Amniotic epithelial cell (primary cell): ENCODE results near the gene ANO4.
A peak's percentile ranks its signal among the peaks of the same experiment; 100 is the strongest.

Experiments
- DNase-seq: peaks from one replicate; pipeline ENCODE4 v3.0.0-alpha.2; 2010; ENCODE audit warnings: low read depth

ANO4 gene

GRCh38 chr12:100992194-100992593 lies 197.6 kb downstream of the ANO4 start:
- no peak for DNase-seq

- DNase-seq: no peak
Measured at GRCh38 chr12:100993916-100994450, 199.4 kb downstream of the ANO4 start.

- no peak for DNase-seq
Measured at GRCh38 chr12:100995201-100995600, 200.6 kb downstream of the ANO4 start.

GRCh38 chr12:100995771-100996170 lies 201.2 kb downstream of the ANO4 start:
- no peak for DNase-seq

GRCh38 chr12:101001669-101002068 lies 207.1 kb downstream of the ANO4 start:
- no peak for DNase-seq

GRCh38 chr12:101002696-101003419 lies 208.3 kb downstream of the ANO4 start:
- no peak for DNase-seq

- no peak for DNase-seq
Measured at GRCh38 chr12:101004898-101005297, 210.3 kb downstream of the ANO4 start.

GRCh38 chr12:101009274-101009673 lies 214.7 kb downstream of the ANO4 start:
- no peak for DNase-seq

- DNase-seq: no peak
Measured at GRCh38 chr12:101010896-101011295, 216.3 kb downstream of the ANO4 start.

GRCh38 chr12:101013993-101014392 lies 219.4 kb downstream of the ANO4 start:
- no peak for DNase-seq

- DNase-seq: no peak
Measured at GRCh38 chr12:101015044-101015443, 220.5 kb downstream of the ANO4 start.

GRCh38 chr12:101018540-101018939 lies 224.0 kb downstream of the ANO4 start:
- DNase-seq: peak; percentile 62

- no peak for DNase-seq
Measured at GRCh38 chr12:101019201-101019600, 224.6 kb downstream of the ANO4 start.

GRCh38 chr12:101019667-101020066 lies 225.1 kb downstream of the ANO4 start:
- no peak for DNase-seq

- DNase-seq: no peak
Measured at GRCh38 chr12:101021442-101021841, 226.9 kb downstream of the ANO4 start.

- peak; percentile 43 for DNase-seq
Measured at GRCh38 chr12:101021911-101022388, 227.4 kb downstream of the ANO4 start.

- DNase-seq: no peak
Measured at GRCh38 chr12:101027200-101027599, 232.6 kb downstream of the ANO4 start.

- no peak for DNase-seq
Measured at GRCh38 chr12:101027816-101028215, 233.2 kb downstream of the ANO4 start.

GRCh38 chr12:101038289-101038871 lies 243.8 kb downstream of the ANO4 start:
- DNase-seq: no peak

- no peak for DNase-seq
Measured at GRCh38 chr12:101039848-101040531, 245.4 kb downstream of the ANO4 start.

GRCh38 chr12:101040936-101041335 lies 246.4 kb downstream of the ANO4 start:
- peak; percentile 20 for DNase-seq

- DNase-seq: no peak
Measured at GRCh38 chr12:101042211-101042610, 247.6 kb downstream of the ANO4 start.

- no peak for DNase-seq
Measured at GRCh38 chr12:101044512-101045059, 250.0 kb downstream of the ANO4 start.
